Cardiac fibroblast (primary cell): Measurements from ENCODE around the gene SLC12A5.

ENCODE experiments used
- DNase-seq, 2 donors: peaks; one replicate each; pipeline versions ENCODE4 v3.0.0 to v3.0.0-alpha.2; 2010; ENCODE audit warnings: low read depth in 2 of 2
- H3K4me3 ChIP-seq, 2 donors: replicated peaks in 1 of 2; 1 replicate in 1 of 2; 2 replicates in 1 of 2; pipeline ENCODE4 v1.5.1; 2011; ENCODE audit warnings: low read depth in 2 of 2, low read length in 2 of 2, mild to moderate bottlenecking in 2 of 2, moderate library complexity in 1 of 2
- CTCF ChIP-seq: IDR thresholded peaks from one replicate; pipeline ENCODE4 v1.5.1; 2011; ENCODE audit warnings: low read depth, mild to moderate bottlenecking, low read length, inconsistent platforms

SLC12A5 gene

GRCh38 chr20:46012921-46013320 is 16.1 kb upstream of the SLC12A5 start:
- TF ChIP-seq CTCF, result no peak
- no peak for DNase-seq
- no peak overlapping the region for H3K4me3 ChIP-seq

GRCh38 chr20:46013322-46013828 is 15.6 kb upstream of the SLC12A5 start:
- TF ChIP-seq CTCF, result no peak
- no peak for DNase-seq

GRCh38 chr20:46013829-46014516 is 15.0 kb upstream of the SLC12A5 start:
- peak; percentile 66 for TF ChIP-seq CTCF
- H3K4me3 ChIP-seq, result no peak overlapping the region
- peak; percentile 41 to 56 for DNase-seq

More at GRCh38 chr20:46013322-46013828, 15.6 kb upstream of the SLC12A5 start:
- H3K4me3 ChIP-seq, result no peak overlapping the region

- H3K4me3 ChIP-seq, result no peak overlapping the region
- no peak for DNase-seq
- TF ChIP-seq CTCF, result no peak
These were observed 14.3 kb upstream of the SLC12A5 start for GRCh38 chr20:46014517-46015396.

- no peak for TF ChIP-seq CTCF
- H3K4me3 ChIP-seq, result no peak overlapping the region
- no peak for DNase-seq
These were observed 11.7 kb upstream of the SLC12A5 start for GRCh38 chr20:46017272-46017671.

GRCh38 chr20:46018112-46018511 is 10.9 kb upstream of the SLC12A5 start:
- TF ChIP-seq CTCF, result no peak
- H3K4me3 ChIP-seq, result no peak overlapping the region
- DNase-seq, result no peak
